NCI-H2107 (cell line): ENCODE data around the gene LRRC37A3.
"Not testable (repeated sequence)": the region's sequence is repeated elsewhere in the genome, so short reads cannot be mapped to it uniquely, and the experiment has no call there.

Experiments
- DNase-seq: peaks from one replicate; lab custom pipeline; 2025; lab: John Stamatoyannopoulos, UW

The LRRC37A3 gene

DNA sequence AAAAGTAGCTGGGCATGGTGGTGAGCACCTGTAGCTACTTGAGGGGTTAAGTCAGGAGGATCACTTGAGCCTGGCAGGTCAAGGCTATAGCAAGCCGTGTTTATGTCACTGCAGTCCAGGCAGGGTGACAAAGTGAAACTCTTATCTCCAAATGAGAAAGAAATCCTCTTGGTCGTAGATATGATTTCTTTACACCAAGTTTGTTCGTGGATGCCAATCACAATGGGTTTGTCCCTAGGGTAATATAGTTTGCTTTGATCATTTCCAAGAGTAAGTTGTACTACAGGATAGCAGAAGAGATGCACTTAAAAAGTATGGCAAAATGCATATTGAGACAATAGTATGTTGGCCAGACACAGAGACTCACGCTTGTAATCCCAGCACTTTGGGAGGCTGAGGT is 6.0 kb upstream of the LRRC37A3 start:
- not testable (repeated sequence) for DNase-seq

DNA sequence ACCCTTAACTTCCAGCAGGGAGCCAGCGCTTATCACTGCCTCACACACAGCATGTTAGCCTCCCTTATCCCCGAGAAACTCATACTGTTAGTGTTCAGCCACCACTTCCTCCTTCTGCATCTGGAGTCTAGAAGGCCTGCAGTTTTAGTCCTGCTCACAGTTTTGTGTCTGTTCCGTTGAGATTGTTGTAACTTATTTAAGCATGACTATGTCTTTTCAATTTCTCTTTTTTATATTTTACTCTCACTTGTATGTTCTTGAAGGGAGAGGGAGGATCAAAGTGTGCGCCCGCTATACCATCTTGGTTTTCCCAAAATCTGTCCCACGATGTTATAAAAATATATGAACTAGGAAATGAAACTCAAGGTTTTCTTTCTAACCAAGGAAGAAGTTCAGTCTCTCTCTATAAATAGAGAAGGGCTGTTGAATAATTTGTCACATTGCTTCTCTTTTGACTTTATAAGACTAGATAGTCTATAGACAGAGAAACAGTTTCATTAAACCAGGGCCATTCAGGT is 3.8 kb upstream of the LRRC37A3 start:
- not testable (repeated sequence) for DNase-seq

GRCh38 chr17:64920419-64921172 is 1.3 kb upstream of the LRRC37A3 start:
- no peak for DNase-seq

- no peak for DNase-seq
These were observed 744 bp upstream of the LRRC37A3 start for GRCh38 chr17:64920026-64920418.

GRCh38 chr17:64918842-64919288 is 413 bp downstream of the LRRC37A3 start:
- DNase-seq, result not testable (repeated sequence)

- not testable (repeated sequence) for DNase-seq
These were observed 1.7 kb downstream of the LRRC37A3 start for GRCh38 chr17:64917540-64917939.

GRCh38 chr17:64915244-64915643 is 4.0 kb downstream of the LRRC37A3 start:
- not testable (repeated sequence) for DNase-seq

GRCh38 chr17:64910191-64910514 is 9.1 kb downstream of the LRRC37A3 start:
- DNase-seq, result not testable (repeated sequence)

- not testable (repeated sequence) for DNase-seq
These were observed 9.6 kb downstream of the LRRC37A3 start for GRCh38 chr17:64909511-64910190.

DNA sequence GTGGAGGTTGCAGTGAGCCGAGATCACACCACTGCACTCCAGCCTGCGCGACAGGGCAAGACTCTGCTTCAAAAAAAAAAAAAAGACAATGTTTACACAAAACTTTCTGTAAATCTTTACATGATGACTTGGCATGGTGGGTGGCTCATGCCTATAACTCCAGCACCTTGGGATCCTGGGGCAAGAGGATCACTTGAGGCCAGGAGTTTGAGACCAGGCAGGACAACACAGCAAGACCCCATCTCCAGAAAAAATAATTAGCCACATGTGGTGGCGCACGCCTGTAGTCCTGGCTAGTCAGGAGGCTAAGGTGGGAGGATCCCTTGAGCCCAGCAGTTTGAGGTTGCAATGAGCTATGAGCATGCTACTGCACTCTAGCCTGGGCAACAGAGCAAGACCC is 15.2 kb downstream of the LRRC37A3 start:
- DNase-seq, result not testable (repeated sequence)

GRCh38 chr17:64897136-64897535 is 22.1 kb downstream of the LRRC37A3 start:
- DNase-seq, result not testable (repeated sequence)

DNA sequence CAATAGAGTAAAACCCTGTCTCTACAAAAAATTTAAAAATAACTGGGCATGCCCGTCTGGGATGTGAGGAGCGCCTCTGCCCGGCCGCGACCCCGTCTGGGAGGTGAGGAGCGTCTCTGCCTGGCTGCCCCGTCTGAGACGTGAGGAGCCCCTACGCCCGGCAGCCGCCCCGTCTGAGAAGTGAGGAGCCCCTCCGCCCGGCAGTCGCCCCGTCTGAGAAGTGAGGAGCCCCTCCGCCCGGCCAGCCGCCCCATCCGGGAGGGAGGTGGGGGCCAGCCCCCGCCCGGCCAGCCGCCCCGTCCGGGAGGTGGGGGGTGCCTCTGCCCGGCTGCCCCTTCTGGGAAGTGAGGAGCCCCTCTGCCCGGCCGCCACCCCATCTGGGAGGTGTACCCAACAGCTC is 45.1 kb downstream of the LRRC37A3 start:
- not testable (repeated sequence) for DNase-seq

DNA sequence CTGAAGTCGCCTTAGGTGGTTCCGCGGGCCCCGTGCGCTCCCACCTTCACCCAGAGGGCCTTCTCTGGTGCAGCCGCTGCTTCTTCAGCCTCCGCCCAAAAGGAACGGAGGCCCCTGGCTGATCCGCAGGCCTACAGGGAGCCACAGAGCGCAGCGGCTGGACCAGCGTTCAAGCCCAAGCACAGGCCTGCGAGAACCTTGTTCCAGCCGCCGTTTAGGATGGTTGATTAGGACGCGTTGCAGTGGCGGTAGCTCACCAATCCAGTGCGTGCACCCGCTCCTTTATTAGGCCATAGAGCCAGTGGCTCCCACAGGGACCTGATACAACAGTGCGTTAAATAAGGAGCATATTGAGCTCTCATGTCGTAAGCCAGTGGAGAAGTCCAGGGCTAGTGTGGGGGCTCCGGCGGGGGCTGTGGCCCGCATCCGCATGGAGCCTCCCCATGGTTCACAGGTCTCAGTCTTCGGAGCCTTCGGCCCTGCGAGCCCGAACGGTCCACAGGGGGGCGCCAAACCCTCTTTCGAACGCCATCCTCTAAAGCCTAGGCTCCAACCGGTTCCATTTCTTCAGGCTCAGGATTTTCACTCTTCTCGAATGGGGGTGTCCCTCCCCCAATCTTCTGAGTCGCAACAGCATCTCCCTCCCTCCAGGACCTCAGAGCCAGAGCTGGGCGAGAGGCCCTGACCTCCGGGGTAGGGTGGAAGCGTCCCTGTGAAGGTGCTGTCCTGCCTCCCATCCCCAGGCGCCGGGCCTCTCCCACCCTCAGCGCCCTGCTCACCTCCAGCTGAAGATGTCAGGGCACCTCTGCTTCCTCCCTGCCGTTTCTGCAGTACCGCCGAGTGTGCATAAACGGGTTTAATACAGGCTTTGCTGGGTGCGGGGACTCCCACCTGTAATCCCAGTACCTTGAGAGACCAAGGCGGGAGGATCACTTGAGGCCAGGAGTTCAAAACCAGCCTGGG is 71.5 kb downstream of the LRRC37A3 start:
- not testable (repeated sequence) for DNase-seq

- DNase-seq, result not testable (repeated sequence)
These were observed 72.4 kb downstream of the LRRC37A3 start for GRCh38 chr17:64846892-64847291.

- DNase-seq, result not testable (repeated sequence)
These were observed 75.4 kb downstream of the LRRC37A3 start for GRCh38 chr17:64843918-64844317.

- DNase-seq, result not testable (repeated sequence)
These were observed 76.4 kb downstream of the LRRC37A3 start for GRCh38 chr17:64842900-64843299.

- not testable (repeated sequence) for DNase-seq
These were observed 78.3 kb downstream of the LRRC37A3 start for GRCh38 chr17:64840960-64841359.

GRCh38 chr17:64838513-64838912 is 80.8 kb downstream of the LRRC37A3 start:
- DNase-seq, result not testable (repeated sequence)

DNA sequence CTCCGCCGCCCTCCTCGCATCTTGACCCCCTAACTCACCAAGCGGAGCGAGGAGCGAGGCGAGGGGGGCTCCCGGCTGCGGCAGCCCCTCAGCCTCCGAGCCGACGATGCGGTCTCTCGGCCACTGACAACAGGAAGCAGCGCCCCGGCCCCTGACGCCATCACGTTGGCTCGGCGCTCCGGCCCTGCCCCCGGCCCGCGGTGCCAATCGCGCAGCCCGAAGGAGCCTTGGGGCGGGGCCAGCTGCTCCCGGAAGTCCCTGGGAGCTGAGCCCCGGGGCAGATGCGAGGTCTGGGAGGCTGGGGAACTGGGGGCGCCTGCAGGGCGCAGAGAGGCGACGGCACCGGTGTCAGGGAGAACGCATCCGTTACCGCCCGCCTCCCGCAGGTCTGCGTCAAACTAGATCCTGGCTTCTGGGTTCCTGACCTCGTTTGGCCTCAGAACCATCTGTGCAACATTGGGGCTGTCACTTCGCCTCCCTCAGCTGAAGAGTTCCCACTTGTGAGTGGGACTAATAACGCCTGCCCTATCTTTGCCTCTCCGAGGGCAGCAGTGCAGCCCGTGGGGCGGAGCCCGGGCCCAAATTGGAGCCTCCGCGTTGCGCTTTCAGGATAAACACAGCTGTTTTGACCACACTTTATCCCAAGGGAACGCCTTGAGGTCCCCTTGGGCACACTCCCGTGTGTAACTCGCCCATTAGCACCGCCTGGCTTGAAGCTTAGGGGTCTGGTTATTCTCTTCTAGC is 82.1 kb downstream of the LRRC37A3 start:
- peak; percentile 26 for DNase-seq

DNA sequence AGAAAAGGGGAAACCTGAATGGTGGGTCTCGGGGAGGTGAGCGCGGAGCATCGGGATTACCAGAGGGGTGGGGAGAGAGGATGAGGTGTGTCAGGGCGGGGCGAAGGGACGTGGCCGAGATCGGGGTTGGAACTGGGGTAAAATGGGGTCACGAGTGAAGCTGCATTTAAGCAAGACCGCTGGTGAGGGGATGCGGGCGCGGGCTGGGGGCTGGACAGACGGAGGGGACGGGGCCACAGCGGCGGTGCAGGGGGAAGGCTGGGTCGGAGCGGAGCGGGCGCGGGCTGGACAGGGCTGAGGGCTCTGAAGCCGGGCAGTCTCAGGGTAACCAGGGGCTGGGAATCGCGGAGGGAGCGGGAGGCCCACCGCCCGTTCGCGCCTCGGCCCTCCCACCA is 82.7 kb downstream of the LRRC37A3 start:
- DNase-seq, result not testable (repeated sequence)

DNA sequence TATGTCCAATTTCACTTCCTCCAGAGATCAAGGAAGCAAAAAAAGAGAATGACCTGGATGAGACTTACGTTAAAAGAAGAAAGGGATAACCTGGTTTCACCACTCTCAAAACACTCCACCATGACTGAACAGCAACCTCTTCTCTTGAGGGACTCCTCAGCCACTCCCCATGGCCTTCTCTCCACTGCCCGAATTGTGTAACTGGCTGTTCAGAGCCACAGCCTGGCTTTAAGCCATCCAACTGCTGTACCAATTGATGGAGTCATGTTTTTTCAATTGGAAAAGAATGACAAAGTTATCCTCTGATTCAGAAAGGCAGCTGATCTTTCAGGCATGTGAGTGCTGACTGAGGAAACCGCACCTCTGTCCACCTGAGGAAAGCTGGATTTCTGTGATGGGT is 85.2 kb downstream of the LRRC37A3 start:
- DNase-seq, result not testable (repeated sequence)
